HCT116 (cell line): Measurements from ENCODE around the gene KRTAP5-4. TPM values are rescaled to one million over a fixed set of nuclear protein-coding genes. Genes with fewer than 3 reads are reported as not detected.
"Not testable (repeated sequence)": the region's sequence is repeated elsewhere in the genome, so short reads cannot be mapped to it uniquely, and the experiment has no call there.

Experiments used
- ATAC-seq: fragments of 200-7000 bp; cut with Tn5 transposase; 2 replicates; pipeline ENCODE4 v1.9.1; 2020; ENCODE audit warnings: mild to moderate bottlenecking, moderate library complexity
- BruUV-seq: library from RNA; stranded (reverse); fragments of 400-500 nt; replicated peaks from 2 replicates; lab custom pipeline; 2021; lab: Mats Ljungman, UMichigan
- CTCF ChIA-PET: fragments of 300-600 bp; sonication (Branson Sonifier 250); formaldehyde crosslinking; loops from one replicate; lab custom pipeline; 2021; ENCODE audit warnings: antibody characterized with exemption; lab: Charles Lee
- POLR2A ChIA-PET: fragments of 300-600, 350-600 bp; sonication (Branson Sonifier 250); formaldehyde crosslinking; loops from one replicate; lab custom pipeline; 2021; ENCODE audit warnings: antibody characterized with exemption; lab: Charles Lee
- RAD21 ChIA-PET, 2 experiments: fragments of 300-600 bp; sonication (Branson Sonifier 250); formaldehyde crosslinking; loops; one replicate each; lab custom pipeline; 2023; ENCODE audit warnings: low total read pairs in 2 of 2; ENCODE audit not compliant: uncharacterized antibody in 2 of 2, unreplicated experiment in 2 of 2, low non-redundant PET in 1 of 2; lab: Charles Lee
- DNase-seq: peaks from one replicate; pipeline ENCODE4 v3.0.0-alpha.2; 2010; ENCODE audit warnings: low read depth, low spot score
- H2AFZ ChIP-seq: fragments of 200-600 bp; shearing (Covaris generic), sonication (generic); 2 replicates; pipeline ENCODE4 v1.6.1; 2017; ENCODE audit warnings: low read depth, mixed run types, mixed read lengths, antibody characterized with exemption, low read length; ENCODE audit not compliant: poor library complexity, severe bottlenecking
- H3K27ac ChIP-seq: 2 replicates; pipeline ENCODE4 v1.5.1; 2012; ENCODE audit warnings: low read depth, low read length
- H3K27me3 ChIP-seq: fragments of 200-600 bp; sonication (generic); 2 replicates; pipeline ENCODE4 v1.6.1; 2016; ENCODE audit warnings: mixed run types, low read length, mixed read lengths; ENCODE audit not compliant: insufficient read depth
- H3K36me3 ChIP-seq, 2 experiments: fragments of 200-500 bp in 1 of 2; fragments of 200-600 bp in 1 of 2; sonication (Bioruptor generic) in 1 of 2; sonication (generic) in 1 of 2; 2 replicates each; pipeline versions ENCODE4 v1.5.1 to v1.6.1; 2014 to 2016; ENCODE audit warnings: low read length in 2 of 2, inconsistent platforms in 1 of 2, mixed read lengths in 1 of 2, mixed run types in 1 of 2; ENCODE audit not compliant: insufficient read depth in 2 of 2, control insufficient read depth in 1 of 2
- H3K4me1 ChIP-seq, 2 experiments: fragments of 200-600 bp in 1 of 2; sonication (generic) in 1 of 2; 2 replicates each; pipeline versions ENCODE4 v1.5.1 to v1.6.1; 2012 to 2017; ENCODE audit warnings: low read length in 2 of 2, inconsistent platforms in 1 of 2, mild to moderate bottlenecking in 1 of 2, mixed read lengths in 1 of 2, mixed run types in 1 of 2, moderate library complexity in 1 of 2; ENCODE audit not compliant: insufficient read depth in 2 of 2, control insufficient read depth in 1 of 2
- H3K4me2 ChIP-seq: fragments of 200-600 bp; sonication (generic); 2 replicates; pipeline ENCODE4 v1.6.1; 2017; ENCODE audit warnings: mixed run types, low read length, mixed read lengths
- H3K4me3 ChIP-seq, 2 experiments: fragments of 200-600 bp in 1 of 2; sonication (generic) in 1 of 2; replicated peaks in 1 of 2; 2 replicates each; pipeline ENCODE4 v1.5.1; 2011 to 2016; ENCODE audit warnings: low read length in 2 of 2, control low read depth in 1 of 2, low read depth in 1 of 2, mild to moderate bottlenecking in 1 of 2, mixed read lengths in 1 of 2, mixed run types in 1 of 2
- H3K79me2 ChIP-seq: fragments of 200-600 bp; sonication (generic); 2 replicates; pipeline ENCODE4 v1.6.1; 2017; ENCODE audit warnings: mild to moderate bottlenecking, mixed run types, low read length, moderate library complexity, mixed read lengths; ENCODE audit not compliant: insufficient read depth
- H3K9ac ChIP-seq: fragments of 200-600 bp; sonication (generic); 2 replicates; pipeline ENCODE4 v1.6.1; 2016; ENCODE audit warnings: low read length, mixed read lengths
- H3K9me2 ChIP-seq: fragments of 200-600 bp; sonication (generic), shearing (Covaris generic); 2 replicates; pipeline ENCODE4 v1.6.1; 2017; ENCODE audit warnings: mixed run types, mild to moderate bottlenecking, moderate library complexity; ENCODE audit not compliant: insufficient read depth
- H3K9me3 ChIP-seq, 2 experiments: fragments of 200-500 bp in 1 of 2; fragments of 200-600 bp in 1 of 2; sonication (Bioruptor generic) in 1 of 2; sonication (generic) in 1 of 2; 2 replicates each; pipeline ENCODE4 v1.6.1; 2014 to 2017; ENCODE audit warnings: low read length in 2 of 2, mixed read lengths in 2 of 2, inconsistent platforms in 1 of 2, low read depth in 1 of 2, mild to moderate bottlenecking in 1 of 2, mixed run types in 1 of 2, moderate library complexity in 1 of 2; ENCODE audit not compliant: control insufficient read depth in 1 of 2, insufficient read depth in 1 of 2
- H4K20me1 ChIP-seq: fragments of 200-600 bp; sonication (generic), shearing (Covaris generic); 2 replicates; pipeline ENCODE4 v1.6.1; 2017; ENCODE audit warnings: mixed run types, mild to moderate bottlenecking, moderate library complexity; ENCODE audit not compliant: insufficient read depth
- EGR1 ChIP-seq: IDR thresholded peaks from 2 replicates; pipeline ENCODE4 v1.6.1; 2012; ENCODE audit warnings: low read depth
- ELF1 ChIP-seq: IDR thresholded peaks from 2 replicates; pipeline ENCODE4 v1.6.1; 2012; ENCODE audit warnings: low read depth, borderline replicate concordance
- EZH2 ChIP-seq: fragments of 200-600 bp; sonication (generic); IDR thresholded peaks from 2 replicates; pipeline ENCODE4 v1.6.1; 2017; ENCODE audit warnings: antibody characterized with exemption, mixed run types
- EZH2phosphoT487 ChIP-seq: fragments of 200-600 bp; IDR thresholded peaks from 2 replicates; pipeline ENCODE4 v1.6.1; 2018; ENCODE audit warnings: antibody characterized with exemption, borderline replicate concordance
- FOSL1 ChIP-seq: IDR thresholded peaks from 2 replicates; pipeline ENCODE4 v1.6.1; 2012; ENCODE audit warnings: low read depth
- RAD21 ChIP-seq: IDR thresholded peaks from 2 replicates; pipeline ENCODE4 v1.6.1; 2012; ENCODE audit warnings: low read depth, mild to moderate bottlenecking
- ZNF274 ChIP-seq: fragments of 200-500 bp; sonication (Bioruptor generic); IDR thresholded peaks from 2 replicates; pipeline ENCODE4 v1.6.1; 2014; ENCODE audit warnings: mild to moderate bottlenecking, low read depth, low read length, inconsistent platforms
- intact Hi-C: fragments of 100-400 bp; cut with micrococcal nuclease; formaldehyde crosslinking; loops from 2 replicates; pipeline ENCODE4 v1.10.0; 2022
- total RNA-seq: library from RNA; stranded (reverse); gene quantifications from one replicate; pipeline ENCODE4 v1.2.1, GENCODE V29; 2021; ENCODE audit not compliant: unreplicated experiment
- TF ChIP-seq, protein P1 (sequence below): IDR thresholded peaks from 2 replicates; pipeline ENCODE4 v1.6.1; 2012; ENCODE audit warnings: low read depth
- TF ChIP-seq, protein P2 (sequence below): IDR thresholded peaks from 2 replicates; pipeline ENCODE4 v1.6.1; 2012

The KRTAP5-4 gene
- total RNA-seq, 1 experiment from 2014 or later: not detected

DNA sequence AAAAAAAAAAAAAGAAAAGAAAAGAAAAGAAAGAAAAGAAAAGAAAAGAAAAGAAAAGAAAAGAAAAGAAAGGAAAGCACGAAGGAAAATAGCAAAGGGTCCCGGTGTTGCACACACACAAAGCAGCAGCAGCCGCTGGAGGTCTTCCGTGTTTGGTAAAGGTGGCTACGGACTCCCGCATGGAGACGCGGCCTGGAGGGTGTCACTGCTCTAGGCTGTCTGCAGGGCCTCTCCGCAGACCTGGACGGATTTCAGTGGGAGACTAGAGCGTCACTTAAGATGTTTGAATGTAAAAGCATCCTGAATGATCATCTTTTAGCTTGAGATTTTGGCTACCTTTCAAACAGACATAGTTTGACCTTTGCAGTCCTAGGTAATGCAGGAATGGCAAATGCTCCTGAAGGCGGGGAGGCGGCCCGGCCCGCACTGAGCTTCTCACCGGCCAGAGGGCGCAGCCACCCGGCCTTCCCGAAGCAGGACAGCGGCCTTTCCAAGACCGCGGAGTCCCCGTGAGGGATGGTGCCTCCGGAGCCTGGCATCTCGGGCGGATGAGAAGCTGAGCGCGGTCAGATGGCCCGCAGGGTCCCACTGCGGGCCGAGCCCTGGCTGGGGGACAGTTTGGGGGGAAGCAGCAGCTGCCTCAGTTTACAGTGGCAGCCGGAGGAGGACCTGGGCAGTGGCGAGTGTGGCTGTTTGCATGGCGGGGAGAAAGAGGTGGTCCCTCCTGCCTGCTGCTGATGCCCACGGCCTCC, 26.1 kb upstream of the KRTAP5-4 start:
- DNase-seq: no peak
- no peaks in the 10 kb centered on the region for H4K20me1 ChIP-seq
- H2AFZ ChIP-seq: no peak overlapping the region
- POLR2A ChIA-PET: no interaction called here
- H3K4me2 ChIP-seq: no peak overlapping the region
- no peaks in the 10 kb centered on the region for H3K9me2 ChIP-seq
- H3K79me2 ChIP-seq: no peaks in the 10 kb centered on the region
- RAD21 ChIA-PET: no interaction called here
- intact Hi-C loops: no loop called here
- no peaks in the 10 kb centered on the region for H3K27me3 ChIP-seq
- BruUV-seq: no TSS peak
- no peak overlapping the region for H3K9ac ChIP-seq
- no peak overlapping the region for H3K4me3 ChIP-seq
- CTCF ChIA-PET: interaction anchor here (1.0 kb wide), 1 partner anchor 101 kb away, joined by 3 read pairs; no protein-coding TSS in a partner anchor
- no peak for ATAC-seq
- no peaks in the 10 kb centered on the region for H3K36me3 ChIP-seq
- no peaks in the 10 kb centered on the region for H3K9me3 ChIP-seq
- TF ChIP-seq, protein P1, sequence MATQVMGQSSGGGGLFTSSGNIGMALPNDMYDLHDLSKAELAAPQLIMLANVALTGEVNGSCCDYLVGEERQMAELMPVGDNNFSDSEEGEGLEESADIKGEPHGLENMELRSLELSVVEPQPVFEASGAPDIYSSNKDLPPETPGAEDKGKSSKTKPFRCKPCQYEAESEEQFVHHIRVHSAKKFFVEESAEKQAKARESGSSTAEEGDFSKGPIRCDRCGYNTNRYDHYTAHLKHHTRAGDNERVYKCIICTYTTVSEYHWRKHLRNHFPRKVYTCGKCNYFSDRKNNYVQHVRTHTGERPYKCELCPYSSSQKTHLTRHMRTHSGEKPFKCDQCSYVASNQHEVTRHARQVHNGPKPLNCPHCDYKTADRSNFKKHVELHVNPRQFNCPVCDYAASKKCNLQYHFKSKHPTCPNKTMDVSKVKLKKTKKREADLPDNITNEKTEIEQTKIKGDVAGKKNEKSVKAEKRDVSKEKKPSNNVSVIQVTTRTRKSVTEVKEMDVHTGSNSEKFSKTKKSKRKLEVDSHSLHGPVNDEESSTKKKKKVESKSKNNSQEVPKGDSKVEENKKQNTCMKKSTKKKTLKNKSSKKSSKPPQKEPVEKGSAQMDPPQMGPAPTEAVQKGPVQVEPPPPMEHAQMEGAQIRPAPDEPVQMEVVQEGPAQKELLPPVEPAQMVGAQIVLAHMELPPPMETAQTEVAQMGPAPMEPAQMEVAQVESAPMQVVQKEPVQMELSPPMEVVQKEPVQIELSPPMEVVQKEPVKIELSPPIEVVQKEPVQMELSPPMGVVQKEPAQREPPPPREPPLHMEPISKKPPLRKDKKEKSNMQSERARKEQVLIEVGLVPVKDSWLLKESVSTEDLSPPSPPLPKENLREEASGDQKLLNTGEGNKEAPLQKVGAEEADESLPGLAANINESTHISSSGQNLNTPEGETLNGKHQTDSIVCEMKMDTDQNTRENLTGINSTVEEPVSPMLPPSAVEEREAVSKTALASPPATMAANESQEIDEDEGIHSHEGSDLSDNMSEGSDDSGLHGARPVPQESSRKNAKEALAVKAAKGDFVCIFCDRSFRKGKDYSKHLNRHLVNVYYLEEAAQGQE: no peak
- TF ChIP-seq RAD21: no peak
- TF ChIP-seq EZH2: no peak
- TF ChIP-seq, protein P2, sequence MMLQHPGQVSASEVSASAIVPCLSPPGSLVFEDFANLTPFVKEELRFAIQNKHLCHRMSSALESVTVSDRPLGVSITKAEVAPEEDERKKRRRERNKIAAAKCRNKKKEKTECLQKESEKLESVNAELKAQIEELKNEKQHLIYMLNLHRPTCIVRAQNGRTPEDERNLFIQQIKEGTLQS: no peak
- TF ChIP-seq FOSL1: no peak
- no peak for TF ChIP-seq EGR1
- TF ChIP-seq ZNF274: no peak
- no peak for TF ChIP-seq EZH2phosphoT487
- TF ChIP-seq ELF1: no peak
- H3K27ac ChIP-seq: no peak overlapping the region
- H3K4me1 ChIP-seq: peaks cover 0 to 7% of the 10 kb centered on the region in 2 experiments; a peak in 3 of 4 replicates

DNA sequence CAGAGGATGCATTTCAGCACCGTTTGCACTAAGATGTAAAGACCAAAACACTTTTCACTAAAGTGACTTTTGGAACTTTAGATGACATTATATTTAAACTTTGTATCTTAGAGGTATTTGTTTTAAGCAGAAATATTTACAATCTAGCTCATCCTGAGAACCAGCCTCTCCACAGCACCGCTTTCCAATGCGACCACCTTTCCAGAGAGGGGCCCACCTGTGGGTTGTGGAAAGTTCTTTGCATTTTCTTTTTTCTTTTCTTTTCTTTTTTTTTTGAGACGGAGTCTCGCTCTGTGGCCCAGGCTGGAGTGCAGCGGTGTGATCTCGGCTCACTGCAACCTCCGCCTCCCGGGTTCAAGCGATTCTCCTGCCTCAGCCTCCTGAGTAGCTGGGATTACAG, 24.6 kb upstream of the KRTAP5-4 start:
- ATAC-seq, H4K20me1 ChIP-seq, H3K4me3 ChIP-seq, H3K4me2 ChIP-seq, H3K9ac ChIP-seq, H3K27me3 ChIP-seq, H3K27ac ChIP-seq, H3K9me2 ChIP-seq, H3K79me2 ChIP-seq, RAD21 ChIA-PET, H2AFZ ChIP-seq, POLR2A ChIA-PET, H3K9me3 ChIP-seq, H3K36me3 ChIP-seq, BruUV-seq, intact Hi-C loops, DNase-seq, H3K4me1 ChIP-seq: not testable (repeated sequence)
- CTCF ChIA-PET: interaction anchor here (1.2 kb wide), 1 partner anchor 505 kb away, joined by 5 read pairs; no protein-coding TSS in a partner anchor
